OCI-LY3 (cell line): Measurements from ENCODE around the gene QKI.

Source experiments
- CTCF ChIP-seq: fragments of 200-600, 300-600 bp; sonication (generic); IDR thresholded peaks from 2 replicates; pipeline ENCODE4 v1.5.1; 2014; ENCODE audit warnings: antibody characterized with exemption, low read length, low read depth
- EZH2phosphoT487 ChIP-seq: fragments of 200-600 bp; shearing (Covaris generic); IDR thresholded peaks from 2 replicates; pipeline ENCODE4 v1.6.1; 2018; ENCODE audit warnings: antibody characterized with exemption, mixed run types, low read depth

GRCh38 chr6:163436843-163437242, 22.3 kb downstream of the QKI start:
- TF ChIP-seq EZH2phosphoT487 (no peak), CTCF (no peak)
